GM10248 (cell line): ENCODE results near the gene FBXW7.

Source experiments
- CTCF ChIA-PET: fragments of 300-600 bp; sonication (Branson Sonifier 250); formaldehyde crosslinking; extraction: SDS; loops from one replicate; lab custom pipeline; 2021; ENCODE audit warnings: antibody characterized with exemption; lab: Yijun Ruan, JAX
- POLR2A ChIA-PET: fragments of 350-650 bp; sonication (Branson Sonifier 250); formaldehyde crosslinking; extraction: SDS; loops from one replicate; lab custom pipeline; 2020; ENCODE audit warnings: antibody characterized with exemption; lab: Yijun Ruan, JAX
- DNase-seq: peaks from one replicate; pipeline ENCODE4 v3.0.0; 2012; ENCODE audit errors: extremely low spot score
- TF ChIP-seq, protein P1 (sequence below): IDR thresholded peaks from 2 replicates; pipeline ENCODE4 v1.5.1; 2012; ENCODE audit warnings: mild to moderate bottlenecking, low read depth; ENCODE audit errors: extremely low read depth, missing control alignments, control extremely low read depth

Gene FBXW7

DNA sequence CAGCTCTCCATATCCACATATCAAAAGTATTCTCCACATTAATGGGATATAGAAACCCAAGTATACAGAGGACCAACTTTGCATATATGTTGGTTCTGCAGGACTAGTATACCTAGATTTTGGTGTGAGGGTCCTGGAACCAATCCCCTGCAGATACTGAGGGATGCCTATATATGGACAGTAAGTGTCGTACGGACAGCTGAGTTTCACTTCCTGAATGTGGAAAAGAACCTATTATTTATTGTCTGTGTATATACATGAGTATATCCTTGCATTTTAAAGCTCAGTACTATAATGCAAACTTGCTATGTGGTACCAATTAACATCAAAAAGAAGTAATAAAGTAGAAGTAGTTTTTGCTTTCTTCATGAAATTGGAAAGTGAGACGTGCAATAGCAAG, 101.9 kb downstream of the FBXW7 start:
- TF ChIP-seq, protein P1, sequence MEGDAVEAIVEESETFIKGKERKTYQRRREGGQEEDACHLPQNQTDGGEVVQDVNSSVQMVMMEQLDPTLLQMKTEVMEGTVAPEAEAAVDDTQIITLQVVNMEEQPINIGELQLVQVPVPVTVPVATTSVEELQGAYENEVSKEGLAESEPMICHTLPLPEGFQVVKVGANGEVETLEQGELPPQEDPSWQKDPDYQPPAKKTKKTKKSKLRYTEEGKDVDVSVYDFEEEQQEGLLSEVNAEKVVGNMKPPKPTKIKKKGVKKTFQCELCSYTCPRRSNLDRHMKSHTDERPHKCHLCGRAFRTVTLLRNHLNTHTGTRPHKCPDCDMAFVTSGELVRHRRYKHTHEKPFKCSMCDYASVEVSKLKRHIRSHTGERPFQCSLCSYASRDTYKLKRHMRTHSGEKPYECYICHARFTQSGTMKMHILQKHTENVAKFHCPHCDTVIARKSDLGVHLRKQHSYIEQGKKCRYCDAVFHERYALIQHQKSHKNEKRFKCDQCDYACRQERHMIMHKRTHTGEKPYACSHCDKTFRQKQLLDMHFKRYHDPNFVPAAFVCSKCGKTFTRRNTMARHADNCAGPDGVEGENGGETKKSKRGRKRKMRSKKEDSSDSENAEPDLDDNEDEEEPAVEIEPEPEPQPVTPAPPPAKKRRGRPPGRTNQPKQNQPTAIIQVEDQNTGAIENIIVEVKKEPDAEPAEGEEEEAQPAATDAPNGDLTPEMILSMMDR: no peak
- POLR2A ChIA-PET: no interaction called here

DNA sequence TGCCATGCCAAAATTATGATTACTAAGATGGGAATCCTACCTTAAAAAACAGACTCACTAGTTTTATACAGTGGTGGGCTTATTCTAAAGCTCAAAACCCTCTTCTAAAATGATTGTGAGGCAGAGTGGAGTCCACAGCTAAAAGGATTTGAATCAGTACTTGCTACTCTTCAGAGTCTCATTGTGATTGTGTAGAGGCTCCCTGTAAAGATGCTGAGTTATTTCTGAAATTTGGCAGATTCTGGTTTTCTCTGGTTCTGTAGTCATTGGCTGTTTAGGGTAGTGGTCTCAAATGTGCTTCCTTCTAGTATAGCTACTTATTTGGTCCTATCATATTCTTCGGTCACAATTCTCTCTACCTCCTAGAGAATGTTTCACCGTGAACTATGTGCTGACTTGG, 104.1 kb downstream of the FBXW7 start:
- no peak for DNase-seq
- TF ChIP-seq, protein P1: no peak
- ChIA-PET POLR2A (no interaction called here), CTCF (interaction anchor here (0.9 to 1.4 kb wide), 4 partner anchors 11 to 17 kb away, joined by 3 to 8 read pairs (median 3); no protein-coding TSS in a partner anchor)

More for the DNA sequence above, 101.9 kb downstream of the FBXW7 start:
- CTCF ChIA-PET: interaction anchor here (0.7 to 1.4 kb wide), 4 partner anchors 9 to 345 kb away, joined by 3 to 5 read pairs (median 4); partner anchors contain the start of gene TIGD4
- no peak for DNase-seq

DNA sequence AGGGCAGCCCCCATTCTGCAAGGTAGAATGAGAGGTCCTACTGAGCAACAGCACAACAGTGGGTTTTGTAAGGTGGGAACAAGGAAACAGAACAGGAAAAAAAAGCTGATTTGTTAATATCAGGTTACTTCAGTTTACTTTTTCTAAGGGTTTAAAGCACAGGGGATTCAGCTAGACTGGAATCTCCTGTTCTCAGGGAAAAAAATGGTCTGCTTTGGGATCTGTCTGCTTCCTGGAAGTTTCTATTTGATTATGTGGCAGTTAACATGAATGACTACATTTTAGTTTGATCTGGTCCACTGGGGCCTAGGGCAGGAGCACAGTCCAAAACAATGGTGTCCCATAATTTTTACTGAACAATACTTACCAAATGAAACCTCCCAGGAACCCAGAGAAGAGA, 104.6 kb downstream of the FBXW7 start:
- ChIA-PET POLR2A (no interaction called here), CTCF (interaction anchor here (0.9 to 1.4 kb wide), 4 partner anchors 11 to 16 kb away, joined by 3 to 8 read pairs (median 3); no protein-coding TSS in a partner anchor)
- TF ChIP-seq, protein P1: no peak
- DNase-seq: no peak

DNA sequence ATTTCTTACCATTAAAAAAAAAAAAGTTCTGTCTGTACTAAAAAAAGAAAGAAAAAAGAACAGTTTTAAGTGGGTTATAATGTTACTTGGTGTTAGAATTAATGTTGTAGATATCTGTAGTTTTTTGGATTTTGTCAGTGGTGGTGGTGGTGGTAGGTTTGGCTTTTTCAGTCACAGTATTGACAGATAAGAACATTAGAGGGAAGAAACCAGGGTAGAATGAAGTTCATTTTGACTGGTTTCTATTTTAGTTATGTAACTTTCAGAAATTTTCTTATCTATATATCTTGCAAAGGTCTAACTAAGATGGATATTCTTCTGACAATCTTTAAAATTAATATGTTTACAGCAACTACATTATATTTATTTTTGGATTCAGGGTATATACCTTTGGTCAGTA, 105.4 kb downstream of the FBXW7 start:
- ChIA-PET CTCF (no interaction called here), POLR2A (no interaction called here)
- TF ChIP-seq, protein P1: no peak
- DNase-seq: no peak

DNA sequence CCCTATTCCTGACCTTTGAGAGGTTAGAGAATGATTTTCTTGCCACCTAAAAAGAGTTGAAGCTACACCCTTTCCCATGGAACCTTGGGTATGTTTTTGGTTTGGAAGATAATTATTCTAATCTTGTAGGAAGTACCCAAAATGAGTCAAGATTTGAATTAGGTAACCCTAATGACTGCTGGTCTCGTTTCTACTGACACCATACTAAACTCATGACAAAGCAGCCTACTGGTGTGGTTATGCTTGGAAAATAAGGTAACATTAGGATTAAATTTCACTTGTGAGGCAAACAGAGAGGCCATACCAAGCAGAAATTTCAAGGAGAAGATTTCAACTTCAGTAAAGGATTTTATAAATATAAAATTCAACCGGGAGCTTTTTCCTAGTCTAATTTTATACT, 107.9 kb downstream of the FBXW7 start:
- CTCF ChIA-PET: interaction anchor here (1.5 to 8.7 kb wide), 4 partner anchors 11 to 29 kb away, joined by 3 to 57 read pairs (median 5); no protein-coding TSS in a partner anchor
- POLR2A ChIA-PET: no interaction called here
- TF ChIP-seq, protein P1: no peak
- no peak for DNase-seq

DNA sequence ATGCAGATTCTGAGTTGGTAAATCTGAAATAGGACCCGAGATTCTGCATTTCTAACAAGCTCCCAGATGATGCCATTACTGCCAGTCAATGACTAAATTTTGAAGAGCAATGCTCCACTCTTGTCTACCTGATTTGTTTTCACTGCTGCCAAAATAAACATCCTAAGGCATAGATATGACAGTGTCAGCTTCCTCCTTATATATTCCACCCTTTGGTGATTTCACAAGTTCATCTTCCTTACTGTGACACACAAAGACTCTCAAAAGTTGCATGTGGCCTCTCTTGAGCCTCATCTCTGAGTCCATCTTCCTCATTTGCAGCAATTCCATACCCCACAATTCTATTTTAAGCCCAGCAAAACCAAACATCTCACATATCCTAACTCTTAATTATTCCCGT, 110.9 kb downstream of the FBXW7 start:
- POLR2A ChIA-PET: no interaction called here
- CTCF ChIA-PET: interaction anchor here (0.8 to 8.7 kb wide), 4 partner anchors 10 to 76 kb away, joined by 3 to 57 read pairs (median 5); no protein-coding TSS in a partner anchor
- TF ChIP-seq, protein P1: no peak
- no peak for DNase-seq
